ENCODE measurements around the gene ZBTB25.
A peak's percentile ranks its signal among the peaks of the same experiment; 100 is the strongest.
"Not testable (repeated sequence)": the region's sequence is repeated elsewhere in the genome, so short reads cannot be mapped to it uniquely, and the experiment has no call there.

ZBTB25 gene

GRCh38 chr14:64503434-64504309 lies at the start of gene ZBTB25:
Gene ZBTB25, minus strand, starts transcription at chr14:64503838. Its CDS starts 13,305 bp downstream, at chr14:64490533.
- DNase-seq, result peak; percentile 91

GRCh38 chr14:64550621-64551333 lies 47.1 kb upstream of the ZBTB25 start:
- DNase-seq, result peak; percentile 23

GRCh38 chr14:64549791-64550620 lies 46.4 kb upstream of the ZBTB25 start, which contains the start of gene PPP1R36:
Gene PPP1R36, plus strand, starts transcription at chr14:64549961. Its CDS starts 37 bp downstream, at chr14:64549998.
- DNase-seq, result peak; percentile 35

- no peak for DNase-seq
These were observed 45.4 kb upstream of the ZBTB25 start for GRCh38 chr14:64549016-64549415.

- DNase-seq, result no peak
These were observed 41.1 kb upstream of the ZBTB25 start for GRCh38 chr14:64544607-64545312.

GRCh38 chr14:64542836-64543201 lies 39.2 kb upstream of the ZBTB25 start:
- no peak for DNase-seq

GRCh38 chr14:64541972-64542835 lies 38.6 kb upstream of the ZBTB25 start:
- DNase-seq, result no peak

GRCh38 chr14:64541261-64541971 lies 37.8 kb upstream of the ZBTB25 start:
- DNase-seq, result peak; percentile 29

GRCh38 chr14:64540208-64541202 lies 36.9 kb upstream of the ZBTB25 start, which contains the start of gene HSPA2:
Gene HSPA2, plus strand, starts transcription at chr14:64540741. Its CDS starts 109 bp downstream, at chr14:64540850.
- peak; percentile 99 for DNase-seq

- DNase-seq, result no peak
These were observed 33.0 kb upstream of the ZBTB25 start for GRCh38 chr14:64536488-64537245.

GRCh38 chr14:64531567-64531966 lies 27.9 kb upstream of the ZBTB25 start:
- no peak for DNase-seq

GRCh38 chr14:64525354-64525753 lies 21.7 kb upstream of the ZBTB25 start:
- DNase-seq, result no peak

- no peak for DNase-seq
These were observed 19.1 kb upstream of the ZBTB25 start for GRCh38 chr14:64522591-64523355.

GRCh38 chr14:64520699-64521098 lies 17.1 kb upstream of the ZBTB25 start:
- DNase-seq, result no peak

- DNase-seq, result no peak
These were observed 14.6 kb upstream of the ZBTB25 start for GRCh38 chr14:64518229-64518628.

- not testable (repeated sequence) for DNase-seq
These were observed 14.0 kb upstream of the ZBTB25 start for GRCh38 chr14:64517667-64518066.

- no peak for DNase-seq
These were observed 13.3 kb upstream of the ZBTB25 start for GRCh38 chr14:64516969-64517368.

- no peak for DNase-seq
These were observed 11.4 kb upstream of the ZBTB25 start for GRCh38 chr14:64515053-64515452.

Measured in midbrain (tissue), 1 donor.